Subcutaneous adipose tissue (tissue), 4 donors: Measurements from ENCODE around the gene PTGES3. TPM values are rescaled to one million over a fixed set of nuclear protein-coding genes. Genes with fewer than 3 reads are reported as not detected.

Experiments
- CTCF ChIP-seq: fragments of 450-650 bp; IDR thresholded peaks from one replicate; pipeline ENCODE4 v1.5.1; 2016; ENCODE audit warnings: low read depth, mild to moderate bottlenecking, control low read depth, antibody characterized with exemption, moderate library complexity
- total RNA-seq, 4 donors: library from RNA; depleted of rRNA; stranded (reverse); fragments of >200 nt; gene quantifications; one replicate each; pipeline ENCODE4 v1.1.0, GENCODE V29; 2016

The PTGES3 gene
- total RNA-seq, 4 donors from 2014 or later: 87.4 to 145 (median 96.2) TPM

GRCh38 chr12:56723352-56723751 is 35.3 kb upstream of the PTGES3 start:
- no peak for TF ChIP-seq CTCF

- no peak for TF ChIP-seq CTCF
These were observed 34.7 kb upstream of the PTGES3 start for GRCh38 chr12:56722832-56723231.

GRCh38 chr12:56721721-56722120 is 33.6 kb upstream of the PTGES3 start:
- TF ChIP-seq CTCF: no peak

- no peak for TF ChIP-seq CTCF
These were observed 33.1 kb upstream of the PTGES3 start for GRCh38 chr12:56721216-56721615.

GRCh38 chr12:56720731-56721151 is 32.7 kb upstream of the PTGES3 start:
- no peak for TF ChIP-seq CTCF

- TF ChIP-seq CTCF: no peak
These were observed 31.0 kb upstream of the PTGES3 start for GRCh38 chr12:56719056-56719455.

- no peak for TF ChIP-seq CTCF
These were observed 30.6 kb upstream of the PTGES3 start for GRCh38 chr12:56718636-56719035.
